Measurements from ENCODE around the gene FAM161B. TPM values are rescaled to one million over a fixed set of nuclear protein-coding genes. Genes with fewer than 3 reads are reported as not detected.

FAM161B gene
- total RNA-seq, 4 donors from 2014 or later, result 0.29 to 10.0 (median 4.9) TPM

GRCh38 chr14:73884438-73885190 lies 65.3 kb downstream of the FAM161B start:
- Histone ChIP-seq H3K27me3 (no peaks in the 10 kb centered on the region), H3K9me3 (no peaks in the 10 kb centered on the region), H3K27ac (no peak overlapping the region), H3K4me1 (peaks cover 0 to 6% of the 10 kb centered on the region in 2 donors), H3K36me3 (no peaks in the 10 kb centered on the region), H3K4me3 (no peak overlapping the region)
- TF ChIP-seq POLR2A (IDR thresholded peaks at IDR 0.05) (no peak), CTCF (IDR thresholded peaks at IDR 0.05) (no peak)
- no peak for DNase-seq
- intact Hi-C loops (cut with DNase I; ENCODE audit: low total_unique reads), result no loop called here

Small RNA genes within 50 kb of the gene (small RNA-seq; reads per million reads assigned to genes)
- gene RF00019, result not detected

Other genes with a start within 250 kb of the FAM161B start
- gene PNMA1, start 235.7 kb downstream of the FAM161B start, total RNA-seq, result 10 to 100 TPM; 12.6 to 58.0 (median 39.4) TPM
- 10 to 100 TPM in 2 of 4 donors, 1 to 10 TPM in 1, under 1 TPM in 1; 0.59 to 19.0 (median 11.0) TPM for gene PTGR2, start 98.3 kb downstream of the FAM161B start, total RNA-seq
- gene ZNF410, start 63.2 kb downstream of the FAM161B start, total RNA-seq, result 10 to 100 TPM; 48.8 to 93.7 (median 58.2) TPM
- gene COQ6, start 208 bp upstream of the FAM161B start, total RNA-seq, result 100 to 1,000 TPM in 1 of 4 donors, 10 to 100 TPM in 3; 18.5 to 103 (median 30.0) TPM
- 100 to 1,000 TPM in 1 of 4 donors, 10 to 100 TPM in 2, under 1 TPM in 1; 0.59 to 285 (median 14.0) TPM for gene ENTPD5, start 69.2 kb upstream of the FAM161B start, total RNA-seq
- 10 to 100 TPM; 14.0 to 22.0 (median 15.0) TPM for gene BBOF1, start 69.3 kb upstream of the FAM161B start, total RNA-seq
- gene ALDH6A1, start 134.4 kb upstream of the FAM161B start, total RNA-seq, result 10 to 100 TPM in 3 of 4 donors, 1 to 10 TPM in 1; 10.0 to 85.0 (median 49.5) TPM
- gene LIN52, start 134.9 kb upstream of the FAM161B start, total RNA-seq, result 10 to 100 TPM in 3 of 4 donors, 1 to 10 TPM in 1; 4.4 to 12.7 (median 11.7) TPM